Stomach (tissue), 4 donors: Measurements from ENCODE around the gene RC3H2.

Source experiments
- POLR2A ChIP-seq, 4 donors: fragments of 450-650 bp; IDR thresholded peaks; one replicate each; pipeline ENCODE4 v1.6.1; 2016; ENCODE audit warnings: antibody characterized with exemption in 4 of 4, control low read depth in 2 of 4, mild to moderate bottlenecking in 1 of 4, moderate library complexity in 1 of 4
- POLR2AphosphoS5 ChIP-seq, 3 donors: sonication (generic); formaldehyde crosslinking; IDR thresholded peaks; one replicate each; pipeline ENCODE4 v1.6.1; 2016; ENCODE audit warnings: antibody characterized with exemption in 3 of 3

DNA sequence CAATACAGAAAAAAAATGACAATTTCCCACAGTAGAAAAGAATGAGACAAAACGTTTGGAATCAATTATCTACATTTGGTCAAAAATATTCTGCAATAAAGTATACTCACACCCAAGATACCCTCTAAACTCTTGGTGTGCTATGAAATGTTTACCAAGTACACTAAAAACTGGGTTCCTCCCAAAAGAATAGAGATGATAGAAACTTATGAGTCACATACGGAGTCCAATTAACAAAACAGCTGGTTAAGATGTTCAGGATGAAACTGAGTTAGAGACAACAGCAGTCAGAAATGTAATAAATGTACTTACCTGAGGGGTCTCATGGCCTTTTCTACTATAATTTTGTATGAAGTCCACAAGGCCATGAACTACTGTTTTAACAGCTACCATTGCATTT is 25.7 kb downstream of the RC3H2 start:
- no peak for TF ChIP-seq POLR2A (IDR thresholded peaks at IDR 0.05)
- TF ChIP-seq POLR2AphosphoS5 (IDR thresholded peaks at IDR 0.05): no peak
